Measurements from ENCODE around the gene PRKAG2. TPM values are rescaled to one million over a fixed set of nuclear protein-coding genes. Genes with fewer than 3 reads are reported as not detected.

Gene PRKAG2
- total RNA-seq, 1 donor from 2014 or later = 120 TPM

DNA sequence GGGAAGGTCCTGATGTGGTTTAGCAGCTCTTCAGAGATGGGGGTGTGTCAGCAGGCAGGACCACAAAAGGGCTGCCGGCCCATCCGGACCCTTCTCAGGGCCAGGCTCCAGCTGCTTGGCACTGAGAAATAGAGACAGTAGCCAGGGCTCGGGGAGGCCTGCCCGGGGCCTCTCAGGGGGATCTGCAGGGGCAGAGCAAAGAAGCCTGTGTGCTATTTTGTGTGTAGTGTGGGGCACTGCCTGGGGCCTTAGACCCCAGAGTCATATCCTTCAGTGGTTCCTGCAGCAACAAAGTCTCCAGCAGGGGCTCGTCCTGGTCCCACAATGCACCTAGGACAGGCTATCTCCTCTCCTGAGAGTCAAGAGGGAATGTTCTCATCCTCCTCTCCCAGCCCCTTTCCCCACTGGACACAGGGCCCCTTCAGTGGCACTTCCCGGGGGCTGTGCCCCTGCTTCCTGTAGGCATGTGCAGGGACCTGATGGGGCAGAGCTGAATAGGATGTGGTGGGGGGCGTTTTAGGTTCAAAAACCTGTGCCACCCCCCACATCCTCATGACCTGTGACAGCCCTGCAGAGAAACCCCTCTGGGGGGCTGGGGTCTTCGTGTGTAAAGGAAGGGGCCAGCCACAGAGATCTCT is 197.7 kb downstream of the PRKAG2 start:
- DNase-seq (no peak), ATAC-seq (ENCODE audit: poor library complexity) (peak; percentile 10)
- intact Hi-C loops (cut with DNase I) = no loop called here

DNA sequence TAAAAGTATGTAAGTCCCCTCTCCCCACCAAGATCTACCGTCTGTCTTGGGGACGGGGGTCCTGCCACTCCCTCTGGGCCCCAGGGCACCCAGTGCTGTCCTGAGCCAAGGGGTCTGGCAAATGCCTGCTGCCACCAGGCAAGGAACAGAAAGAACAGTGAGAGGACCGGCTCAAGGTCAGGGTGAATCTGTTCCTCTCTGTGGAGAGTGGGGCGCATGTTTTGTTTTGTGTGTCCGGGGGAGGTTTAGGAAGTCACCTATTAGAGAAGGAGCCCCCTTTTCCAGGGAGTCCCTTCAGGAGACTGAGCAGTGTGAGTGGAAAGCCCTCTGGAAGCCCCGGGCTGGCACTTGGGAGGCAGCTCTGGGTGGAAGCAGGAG is 198.7 kb downstream of the PRKAG2 start:
- intact Hi-C loops (cut with DNase I) = no loop called here
- DNase-seq = no peak
- ATAC-seq (ENCODE audit: poor library complexity) = peak; percentile 50

DNA sequence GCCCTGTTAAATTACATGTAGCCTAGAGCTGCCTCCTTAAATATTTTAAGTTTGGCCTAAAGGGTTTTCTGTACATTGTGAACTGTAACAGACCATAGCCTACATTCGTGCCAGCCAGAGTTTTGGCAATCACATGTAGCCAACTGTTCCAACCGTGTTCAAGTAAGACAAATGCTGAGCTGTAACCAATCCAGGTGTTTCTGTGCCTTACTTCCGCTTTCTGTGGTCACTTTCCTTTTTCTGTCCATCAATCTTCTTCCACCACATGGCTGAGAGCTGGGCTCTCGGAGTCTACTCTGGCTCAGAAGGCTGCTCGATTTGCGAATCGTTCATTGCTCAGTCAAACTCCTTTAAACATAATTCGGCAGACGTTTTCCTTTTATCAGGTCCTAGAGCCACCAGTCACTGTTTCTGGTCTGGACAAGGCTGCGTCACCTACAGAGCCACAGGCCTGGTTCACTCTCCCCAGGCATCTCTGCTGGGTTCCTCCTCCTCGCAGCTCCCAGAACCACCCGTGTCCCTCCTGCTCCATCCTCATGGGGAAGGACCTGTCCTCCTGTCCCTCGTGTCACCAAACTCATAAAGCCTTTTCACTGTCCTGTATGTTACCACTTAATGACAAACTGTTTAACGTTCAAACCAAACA is 199.2 kb downstream of the PRKAG2 start:
- DNase-seq (no peak), ATAC-seq (ENCODE audit: poor library complexity) (no peak)
- intact Hi-C loops (cut with DNase I) = no loop called here

DNA sequence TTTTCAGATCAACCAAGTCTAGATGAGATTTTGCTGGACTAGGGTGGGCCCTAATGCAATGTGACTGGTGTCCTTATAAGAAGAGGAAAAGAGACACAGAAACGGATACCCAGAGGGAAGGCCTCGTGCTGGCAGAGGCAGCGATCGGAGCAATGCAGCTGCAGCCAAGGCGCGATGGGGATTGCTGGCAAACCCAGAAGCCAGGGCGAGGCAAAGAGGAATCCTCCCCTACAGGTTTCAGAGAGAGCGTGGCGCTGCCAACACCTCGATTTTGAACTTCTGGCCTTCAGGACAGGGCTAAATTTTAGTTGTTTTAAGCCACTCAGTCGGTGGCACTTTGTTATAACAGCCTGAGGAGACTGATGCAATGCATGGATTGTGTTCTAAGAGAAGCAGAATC is 200.2 kb downstream of the PRKAG2 start:
- no peak for DNase-seq
- peak; percentile 50 for ATAC-seq (ENCODE audit: poor library complexity)
- intact Hi-C loops (cut with DNase I) = no loop called here

DNA sequence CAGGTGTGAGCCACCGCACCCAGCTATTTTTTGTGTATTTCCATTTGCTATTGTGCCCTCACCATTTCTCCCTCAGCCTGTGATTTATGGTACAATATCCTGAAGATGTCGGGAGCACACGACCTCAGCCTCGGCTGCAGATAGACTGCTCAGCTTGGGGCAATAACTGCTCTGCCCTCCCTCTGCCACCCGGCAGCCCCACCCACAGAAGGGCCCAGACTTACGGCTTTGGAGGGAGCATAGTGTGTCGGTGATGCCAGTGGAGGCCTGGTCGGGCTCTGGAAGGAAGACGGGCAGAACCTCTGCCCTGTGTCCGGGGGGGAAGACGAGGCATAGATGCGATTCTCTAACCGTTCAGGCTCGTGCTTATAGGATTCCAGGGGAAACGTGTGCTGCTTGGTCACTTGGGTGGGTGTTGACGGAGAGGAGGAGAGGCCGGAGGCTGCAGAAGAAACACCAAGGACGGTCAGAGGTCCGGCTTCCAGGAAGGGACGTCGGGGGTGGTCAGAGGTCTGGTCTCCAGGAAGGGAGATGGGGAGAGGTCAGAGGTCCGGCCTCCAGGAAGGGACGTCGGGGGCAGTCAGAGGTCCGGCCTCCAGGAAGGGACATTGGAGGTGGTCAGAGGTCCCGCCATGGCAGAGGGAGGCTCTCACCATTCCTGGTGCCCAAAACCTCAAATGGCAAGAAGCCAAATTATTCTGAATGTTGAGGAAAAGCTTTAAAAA is 201.6 kb downstream of the PRKAG2 start:
- DNase-seq (no peak), ATAC-seq (ENCODE audit: poor library complexity) (no peak)
- intact Hi-C loops (cut with DNase I) = no loop called here

DNA sequence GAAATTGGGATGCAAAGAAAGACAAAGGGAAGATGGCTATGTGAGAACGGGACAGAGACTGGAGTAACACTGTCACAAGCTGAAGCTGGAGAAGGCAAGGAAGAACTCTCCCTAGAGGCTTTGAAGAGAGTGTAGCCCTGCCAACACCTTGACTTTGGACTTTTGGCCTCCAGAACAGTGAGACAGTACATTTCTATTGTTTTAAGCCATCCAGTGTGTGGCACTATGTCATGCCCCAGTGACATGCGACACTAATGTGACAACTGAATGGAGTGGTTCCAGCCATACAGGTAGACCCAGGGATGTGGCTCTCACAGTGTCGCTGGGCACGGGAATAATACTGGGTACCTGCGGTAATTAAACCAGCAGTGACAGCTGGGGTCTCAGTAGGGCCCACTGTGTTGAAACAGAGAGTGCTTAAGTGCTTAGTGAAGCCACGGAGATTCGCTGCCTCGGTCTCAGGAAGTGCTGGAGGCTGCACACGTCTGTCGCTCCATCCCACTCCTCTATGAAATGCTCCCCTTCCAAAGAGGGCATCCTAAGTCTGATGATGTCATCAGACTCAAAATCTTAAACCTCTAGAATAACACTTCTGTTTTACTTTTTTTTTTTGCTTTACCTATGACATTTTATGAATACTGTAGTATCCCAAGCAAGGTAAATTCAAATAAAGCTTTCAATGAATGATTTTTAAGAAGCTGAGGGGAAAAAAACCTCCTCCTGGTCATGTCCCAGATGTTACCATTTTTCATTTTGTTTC is 202.6 kb downstream of the PRKAG2 start:
- no peak for DNase-seq
- ATAC-seq (ENCODE audit: poor library complexity) = no peak
- intact Hi-C loops (cut with DNase I) = no loop called here

DNA sequence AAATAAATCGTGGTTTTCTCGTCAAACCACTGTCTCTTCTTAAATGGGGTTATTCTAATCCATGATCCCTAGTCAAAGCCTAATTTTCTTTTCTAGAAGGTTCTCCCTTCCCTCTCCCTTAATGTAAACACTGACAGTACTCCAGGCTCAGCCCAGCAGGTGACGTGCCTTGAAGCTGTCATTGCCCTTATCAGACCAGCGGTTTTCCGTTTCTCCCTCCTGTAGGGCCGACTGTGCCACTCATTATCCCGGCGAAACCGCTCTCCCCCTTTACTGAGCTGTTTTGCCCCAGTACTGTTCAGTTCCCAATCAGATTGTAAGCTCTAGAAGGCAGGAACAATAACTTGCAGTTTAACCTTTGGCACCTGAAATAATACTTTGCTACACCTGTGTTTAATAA is 203.7 kb downstream of the PRKAG2 start:
- no peak for ATAC-seq (ENCODE audit: poor library complexity)
- intact Hi-C loops (cut with DNase I) = no loop called here
- no peak for DNase-seq

DNA sequence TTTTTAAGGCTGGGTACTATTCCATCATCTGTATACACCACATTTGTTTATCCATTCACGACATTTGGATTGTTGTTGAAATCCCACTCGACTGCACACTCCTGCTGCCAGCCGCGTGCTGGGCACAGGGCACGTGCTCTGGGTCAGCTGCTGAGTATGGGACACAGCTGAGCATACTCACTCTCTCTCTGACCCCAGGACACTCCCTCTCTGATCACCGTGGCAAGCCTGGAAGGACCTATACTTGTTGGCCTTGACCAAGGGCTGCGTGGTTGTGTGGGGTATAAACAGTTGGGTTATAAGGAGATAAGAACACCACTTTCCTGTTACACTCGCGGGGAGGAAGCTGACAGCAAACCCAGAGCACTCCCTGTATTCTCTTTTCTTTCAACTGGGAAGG is 204.2 kb downstream of the PRKAG2 start:
- ATAC-seq (ENCODE audit: poor library complexity) (peak; percentile 47), DNase-seq (no peak)
- intact Hi-C loops (cut with DNase I) = no loop called here

DNA sequence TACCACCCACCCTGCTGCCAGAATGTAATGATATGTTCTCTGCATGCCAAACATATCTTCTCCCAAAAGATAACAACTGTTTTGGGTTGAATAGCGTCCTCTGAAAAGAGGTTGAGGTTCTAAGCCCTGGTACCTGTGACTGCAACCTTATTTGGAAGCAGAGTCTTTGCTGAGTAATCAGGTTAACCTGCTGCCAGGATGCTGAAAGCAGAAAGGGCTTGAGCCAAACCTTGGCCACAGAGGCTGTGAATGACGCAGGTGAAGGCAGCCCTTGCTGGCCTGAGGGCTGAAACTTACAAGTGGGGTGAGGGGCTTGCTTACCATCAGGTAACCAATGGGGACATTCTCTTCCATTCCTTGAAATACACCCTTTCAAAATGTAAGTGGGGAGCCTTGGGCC is 205.4 kb downstream of the PRKAG2 start:
- intact Hi-C loops (cut with DNase I) = no loop called here
- ATAC-seq (ENCODE audit: poor library complexity) (peak; percentile 56), DNase-seq (no peak)

DNA sequence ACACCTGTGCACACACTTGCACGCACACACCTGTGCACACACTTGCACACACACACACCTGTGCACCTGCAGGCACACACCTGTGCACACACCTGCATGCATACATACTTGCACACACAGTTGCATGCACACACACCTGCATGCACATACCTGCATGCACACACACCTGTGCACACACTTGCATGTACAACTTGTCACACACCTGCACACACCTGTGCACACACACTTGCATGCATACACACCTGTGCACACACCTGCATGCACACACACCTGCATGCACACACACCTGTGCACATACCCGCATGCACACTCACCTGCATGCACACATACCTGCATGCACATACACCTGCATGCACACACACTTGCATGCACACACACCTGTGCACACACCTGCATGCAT is 207.2 kb downstream of the PRKAG2 start:
- intact Hi-C loops (cut with DNase I) = no loop called here
- DNase-seq (no peak), ATAC-seq (ENCODE audit: poor library complexity) (no peak)

DNA sequence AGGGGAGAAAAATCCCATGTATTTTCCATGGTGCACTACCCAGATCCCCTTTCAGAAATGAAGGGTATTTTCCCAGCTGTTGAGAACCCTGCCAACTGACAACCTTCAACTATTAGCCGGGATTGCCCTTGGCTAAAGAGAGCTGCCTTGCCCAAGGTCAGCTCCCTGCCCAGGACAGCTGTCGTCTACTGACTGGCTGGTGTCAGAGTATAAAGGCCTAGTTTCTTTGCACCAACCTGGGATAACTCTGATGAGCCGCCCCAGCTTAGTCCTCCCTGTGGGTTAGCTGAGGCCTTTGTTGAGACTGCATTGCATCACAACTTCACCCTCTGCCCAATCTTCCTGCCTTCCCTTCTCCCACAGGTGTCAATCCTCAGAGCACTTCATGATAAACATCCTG is 210.0 kb downstream of the PRKAG2 start:
- intact Hi-C loops (cut with DNase I) = no loop called here
- DNase-seq = no peak
- peak; percentile 45 for ATAC-seq (ENCODE audit: poor library complexity)

DNA sequence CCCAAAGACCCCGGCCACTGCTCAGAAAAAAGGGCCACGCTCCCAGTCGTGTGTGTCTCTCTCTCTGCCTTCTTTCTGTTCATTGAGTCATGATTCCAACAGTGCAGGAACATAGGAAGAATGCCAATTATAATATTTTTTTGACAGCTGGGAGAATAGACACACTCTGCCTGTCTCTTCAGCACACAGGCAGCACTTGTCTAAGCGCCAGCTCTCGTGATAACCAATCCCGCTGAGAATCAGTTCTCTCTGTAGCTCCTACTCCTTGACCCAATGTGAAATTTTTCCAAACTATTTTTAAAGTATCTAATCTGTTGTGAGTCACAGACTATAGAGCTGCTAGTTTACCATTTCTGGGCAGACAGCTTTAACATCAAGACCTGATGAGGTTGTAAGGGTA is 211.5 kb downstream of the PRKAG2 start:
- DNase-seq (peak; percentile 87), ATAC-seq (ENCODE audit: poor library complexity) (peak; percentile 75)
- intact Hi-C loops (cut with DNase I) = no loop called here

DNA sequence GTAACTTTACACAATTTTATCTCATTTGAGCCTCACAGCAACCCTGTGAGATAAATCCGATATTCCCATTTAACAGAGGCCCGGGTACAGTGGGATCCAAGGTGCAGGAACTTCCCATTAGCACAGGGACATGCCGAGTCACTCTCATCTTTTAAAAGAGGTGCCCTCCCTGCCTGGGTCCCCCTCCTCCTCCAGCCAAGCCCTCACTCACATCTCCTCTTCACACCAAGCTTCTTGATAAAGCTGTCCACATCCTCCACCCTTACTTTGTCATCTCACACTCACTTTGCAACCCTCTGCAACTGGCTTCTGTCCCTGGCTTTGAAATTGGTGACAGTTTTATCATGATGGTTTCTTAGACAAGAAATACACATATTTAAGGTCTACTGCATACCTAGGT is 212.6 kb downstream of the PRKAG2 start:
- intact Hi-C loops (cut with DNase I) = no loop called here
- no peak for DNase-seq
- peak; percentile 36 for ATAC-seq (ENCODE audit: poor library complexity)

DNA sequence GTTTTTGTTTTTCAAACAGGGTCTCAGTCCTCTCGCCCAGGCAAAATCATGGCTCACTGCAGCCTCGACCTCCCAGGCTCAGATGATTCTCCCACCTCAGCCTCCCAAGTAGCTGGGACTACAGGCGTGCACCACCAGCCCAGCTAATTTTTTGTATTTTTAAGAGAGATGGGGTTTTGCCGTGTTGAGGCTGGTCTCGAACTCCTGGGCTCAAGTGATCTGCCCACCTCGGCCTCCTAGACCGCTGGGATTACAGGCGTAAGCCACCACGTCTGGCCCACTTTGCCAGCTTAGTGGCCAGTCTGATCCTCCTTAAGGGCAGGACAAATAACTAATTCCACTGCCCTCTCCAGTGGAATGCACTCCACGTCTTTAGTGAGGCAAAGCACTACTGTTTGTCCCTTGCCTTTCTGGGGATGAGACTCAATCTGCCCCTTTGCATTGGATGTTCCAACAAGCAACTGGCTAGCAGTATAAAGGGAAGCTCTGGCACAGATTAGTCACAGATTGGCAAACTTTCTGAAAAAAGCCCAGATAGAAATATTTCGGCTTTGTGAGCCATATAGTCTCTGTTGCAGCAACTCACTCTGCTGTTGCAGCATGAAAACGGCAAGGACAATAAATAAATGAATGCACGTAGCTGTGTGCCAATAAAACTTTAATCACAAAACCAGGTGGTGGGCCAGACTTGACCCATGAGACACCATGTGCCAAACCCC is 213.4 kb downstream of the PRKAG2 start:
- ATAC-seq (ENCODE audit: poor library complexity) = no peak
- intact Hi-C loops (cut with DNase I) = no loop called here
- no peak for DNase-seq

DNA sequence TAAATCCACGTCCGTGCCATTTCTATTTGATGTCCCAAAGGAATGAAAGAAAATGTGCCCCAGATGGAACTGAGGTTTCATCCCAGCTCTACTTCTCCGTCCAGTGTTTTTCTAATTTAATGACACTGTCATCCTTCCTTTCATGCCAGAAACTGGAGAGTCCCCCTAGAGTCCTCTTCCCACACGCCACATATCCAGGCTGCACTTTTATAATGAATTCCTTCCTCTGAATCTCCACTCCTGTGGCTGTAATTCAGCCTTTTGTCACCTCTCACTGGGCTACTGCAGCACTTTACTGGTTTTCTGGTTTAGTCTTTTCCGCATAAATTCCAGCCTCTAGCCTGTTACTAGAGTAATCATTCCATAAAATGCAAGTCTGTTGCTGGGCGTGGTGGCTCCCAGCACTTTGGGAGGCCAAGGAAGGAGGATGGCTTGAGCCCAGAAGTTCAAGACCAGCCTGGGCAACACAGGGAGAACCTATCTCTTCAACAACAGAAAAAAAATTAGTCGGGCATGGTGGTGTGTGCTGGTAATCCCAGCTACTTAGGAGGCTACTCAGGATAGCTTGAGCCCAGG is 214.6 kb downstream of the PRKAG2 start:
- intact Hi-C loops (cut with DNase I) = no loop called here
- DNase-seq (no peak), ATAC-seq (ENCODE audit: poor library complexity) (no peak)

DNA sequence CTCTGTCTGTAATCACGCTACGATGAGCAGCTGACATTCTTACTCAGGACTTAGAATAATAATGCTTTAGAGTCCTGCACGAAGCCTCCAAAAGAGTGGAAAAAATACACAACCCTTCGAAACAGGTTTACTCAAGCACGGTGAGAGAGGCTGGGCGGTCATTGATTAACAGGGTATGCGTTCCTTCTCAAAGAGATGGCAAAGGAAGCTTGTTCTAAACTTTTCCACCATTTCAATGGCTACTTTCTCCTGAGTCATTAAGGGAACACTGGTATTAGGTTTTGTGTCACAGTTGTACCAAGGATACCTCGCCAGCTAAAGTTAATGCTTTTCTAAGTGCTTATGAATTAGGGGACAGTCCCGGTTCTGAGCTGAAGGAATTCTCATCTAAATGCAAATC is 215.3 kb downstream of the PRKAG2 start:
- ATAC-seq (ENCODE audit: poor library complexity) (no peak), DNase-seq (no peak)
- intact Hi-C loops (cut with DNase I) = no loop called here

DNA sequence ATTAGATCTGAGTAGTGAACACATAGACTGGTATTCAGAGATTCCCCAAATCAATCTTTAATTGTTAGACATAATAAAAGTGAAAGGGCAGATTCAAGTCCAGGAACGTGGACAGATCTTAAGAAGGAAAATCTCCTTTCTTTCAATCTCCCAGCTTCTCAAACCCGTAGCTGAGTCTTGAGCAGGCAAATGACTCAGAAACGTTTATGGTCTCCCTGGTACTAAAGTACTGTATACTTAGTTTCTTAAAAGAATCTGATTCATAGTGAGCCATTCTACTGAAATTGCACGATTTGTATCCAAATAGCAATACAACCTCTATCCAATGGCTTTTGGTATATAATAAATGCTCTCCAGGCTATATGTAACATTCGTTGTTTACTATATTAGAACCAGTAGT is 216.8 kb downstream of the PRKAG2 start:
- no peak for ATAC-seq (ENCODE audit: poor library complexity)
- intact Hi-C loops (cut with DNase I) = no loop called here
- no peak for DNase-seq

DNA sequence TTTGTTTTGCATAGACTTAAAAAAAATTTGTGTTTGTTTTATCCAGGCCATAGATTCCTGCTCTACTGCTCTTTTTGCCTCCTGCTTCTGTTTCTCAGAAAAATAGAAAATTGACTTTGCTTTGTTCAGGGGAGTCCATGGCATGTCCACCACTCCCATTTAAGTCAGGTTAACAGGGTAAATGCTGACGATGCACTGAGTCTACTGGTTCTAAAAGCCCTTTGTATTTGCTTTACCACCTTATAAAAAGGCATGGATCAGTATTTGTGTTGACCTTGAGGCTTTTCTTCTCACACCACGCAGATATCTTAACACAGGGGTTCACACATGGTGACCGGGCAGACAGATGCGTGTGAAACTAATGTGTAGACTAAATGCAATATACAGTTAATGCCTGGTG is 217.7 kb downstream of the PRKAG2 start:
- no peak for DNase-seq
- intact Hi-C loops (cut with DNase I) = no loop called here
- ATAC-seq (ENCODE audit: poor library complexity) = no peak

DNA sequence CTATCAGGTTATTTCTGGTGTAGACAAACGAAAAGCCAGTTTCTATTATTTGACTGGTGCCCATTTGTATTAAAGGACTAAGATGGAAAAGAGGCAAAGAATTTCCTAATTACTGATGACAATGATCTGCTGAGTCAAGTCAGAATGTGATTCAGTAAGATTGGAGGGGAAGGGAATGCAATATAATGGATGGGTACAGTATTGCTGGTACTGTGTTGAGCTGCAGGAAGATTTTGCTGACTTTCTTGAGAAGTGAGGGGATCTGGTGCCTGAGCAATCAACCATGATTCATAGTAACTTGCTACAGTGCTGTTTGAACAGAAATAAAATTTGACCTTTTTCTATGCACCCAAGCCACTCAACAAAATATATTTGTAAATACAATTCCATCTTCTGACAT is 218.1 kb downstream of the PRKAG2 start:
- DNase-seq (no peak), ATAC-seq (ENCODE audit: poor library complexity) (no peak)
- intact Hi-C loops (cut with DNase I) = no loop called here
